Fibroblast of lung (primary cell): ENCODE results near the gene CRACR2A.

Experiments
- EZH2 ChIP-seq: IDR thresholded peaks from 2 replicates; pipeline ENCODE4 v1.5.1; 2012; ENCODE audit warnings: low read length, control low read depth, mild to moderate bottlenecking; ENCODE audit errors: missing control alignments
- TF ChIP-seq, protein P1 (sequence below), 2 donors: IDR thresholded peaks in 1 of 2; conservative IDR thresholded peaks in 1 of 2; 1 replicate in 1 of 2; 2 replicates in 1 of 2; pipeline ENCODE4 v1.5.1; 2011 to 2012; ENCODE audit warnings: low read length in 2 of 2, control low read depth in 1 of 2, inconsistent platforms in 1 of 2, low read depth in 1 of 2, mild to moderate bottlenecking in 1 of 2

GRCh38 chr12:3622021-3622821, 130.7 kb downstream of the CRACR2A start:
- TF ChIP-seq, protein P1, sequence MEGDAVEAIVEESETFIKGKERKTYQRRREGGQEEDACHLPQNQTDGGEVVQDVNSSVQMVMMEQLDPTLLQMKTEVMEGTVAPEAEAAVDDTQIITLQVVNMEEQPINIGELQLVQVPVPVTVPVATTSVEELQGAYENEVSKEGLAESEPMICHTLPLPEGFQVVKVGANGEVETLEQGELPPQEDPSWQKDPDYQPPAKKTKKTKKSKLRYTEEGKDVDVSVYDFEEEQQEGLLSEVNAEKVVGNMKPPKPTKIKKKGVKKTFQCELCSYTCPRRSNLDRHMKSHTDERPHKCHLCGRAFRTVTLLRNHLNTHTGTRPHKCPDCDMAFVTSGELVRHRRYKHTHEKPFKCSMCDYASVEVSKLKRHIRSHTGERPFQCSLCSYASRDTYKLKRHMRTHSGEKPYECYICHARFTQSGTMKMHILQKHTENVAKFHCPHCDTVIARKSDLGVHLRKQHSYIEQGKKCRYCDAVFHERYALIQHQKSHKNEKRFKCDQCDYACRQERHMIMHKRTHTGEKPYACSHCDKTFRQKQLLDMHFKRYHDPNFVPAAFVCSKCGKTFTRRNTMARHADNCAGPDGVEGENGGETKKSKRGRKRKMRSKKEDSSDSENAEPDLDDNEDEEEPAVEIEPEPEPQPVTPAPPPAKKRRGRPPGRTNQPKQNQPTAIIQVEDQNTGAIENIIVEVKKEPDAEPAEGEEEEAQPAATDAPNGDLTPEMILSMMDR (conservative IDR thresholded peaks at IDR 0.05 in 1 of 2, IDR thresholded peaks at IDR 0.05 in 1 of 2; ENCODE audit: low read depth in 1 of 2, low read length in 2 of 2): no peak
- no peak for TF ChIP-seq EZH2
